Measurements from ENCODE around the gene ICAM3. TPM values are rescaled to one million over a fixed set of nuclear protein-coding genes. Genes with fewer than 3 reads are reported as not detected.

The ICAM3 gene
- total and polyA plus RNA-seq, 10 of the 15 experiments (the other 5 are each of a cell fraction or from before 2014, with no cell fraction given), result 5.5 to 152 (median 90.7) TPM

DNA sequence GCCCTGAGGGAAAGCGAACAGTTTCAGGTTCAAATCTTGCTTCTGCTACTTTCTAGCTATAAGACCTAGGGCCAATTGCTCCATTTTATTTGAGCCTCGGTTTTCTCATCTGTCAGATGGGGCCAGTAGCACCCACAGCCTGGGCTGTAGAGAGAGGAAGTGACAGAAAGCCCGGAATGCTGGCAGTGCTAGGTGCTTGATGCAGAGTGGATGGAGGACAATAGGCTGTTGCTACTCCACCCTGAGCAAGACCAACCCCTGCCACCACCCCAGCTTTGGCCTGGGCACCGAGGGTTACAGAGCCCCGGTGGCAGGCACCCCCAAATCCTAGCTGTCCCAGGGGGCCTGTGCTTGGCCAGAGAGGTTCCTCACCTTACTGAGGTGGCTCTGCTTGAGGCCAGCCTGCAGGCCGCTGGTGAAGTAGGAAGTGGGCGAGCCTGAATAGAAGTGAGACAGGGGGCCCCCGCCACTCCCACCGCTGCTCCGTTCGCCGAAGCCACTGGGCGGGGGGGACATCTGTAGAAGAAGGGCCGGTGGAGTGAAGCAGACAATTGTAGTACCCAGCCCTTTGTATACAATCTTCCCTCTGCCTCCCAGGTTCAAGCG is 21.5 kb downstream of the ICAM3 start (continued):
- no peak for TF ChIP-seq EED (IDR thresholded peaks at IDR 0.05; ENCODE audit: low read depth)
- TF ChIP-seq RELB (IDR thresholded peaks at IDR 0.05; ENCODE audit: low read depth), result no peak
- TF ChIP-seq, protein P1, sequence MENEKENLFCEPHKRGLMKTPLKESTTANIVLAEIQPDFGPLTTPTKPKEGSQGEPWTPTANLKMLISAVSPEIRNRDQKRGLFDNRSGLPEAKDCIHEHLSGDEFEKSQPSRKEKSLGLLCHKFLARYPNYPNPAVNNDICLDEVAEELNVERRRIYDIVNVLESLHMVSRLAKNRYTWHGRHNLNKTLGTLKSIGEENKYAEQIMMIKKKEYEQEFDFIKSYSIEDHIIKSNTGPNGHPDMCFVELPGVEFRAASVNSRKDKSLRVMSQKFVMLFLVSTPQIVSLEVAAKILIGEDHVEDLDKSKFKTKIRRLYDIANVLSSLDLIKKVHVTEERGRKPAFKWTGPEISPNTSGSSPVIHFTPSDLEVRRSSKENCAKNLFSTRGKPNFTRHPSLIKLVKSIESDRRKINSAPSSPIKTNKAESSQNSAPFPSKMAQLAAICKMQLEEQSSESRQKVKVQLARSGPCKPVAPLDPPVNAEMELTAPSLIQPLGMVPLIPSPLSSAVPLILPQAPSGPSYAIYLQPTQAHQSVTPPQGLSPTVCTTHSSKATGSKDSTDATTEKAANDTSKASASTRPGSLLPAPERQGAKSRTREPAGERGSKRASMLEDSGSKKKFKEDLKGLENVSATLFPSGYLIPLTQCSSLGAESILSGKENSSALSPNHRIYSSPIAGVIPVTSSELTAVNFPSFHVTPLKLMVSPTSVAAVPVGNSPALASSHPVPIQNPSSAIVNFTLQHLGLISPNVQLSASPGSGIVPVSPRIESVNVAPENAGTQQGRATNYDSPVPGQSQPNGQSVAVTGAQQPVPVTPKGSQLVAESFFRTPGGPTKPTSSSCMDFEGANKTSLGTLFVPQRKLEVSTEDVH (IDR thresholded peaks at IDR 0.05; ENCODE audit: low read depth, partially characterized antibody), result no peak
- TF ChIP-seq, protein P2, sequence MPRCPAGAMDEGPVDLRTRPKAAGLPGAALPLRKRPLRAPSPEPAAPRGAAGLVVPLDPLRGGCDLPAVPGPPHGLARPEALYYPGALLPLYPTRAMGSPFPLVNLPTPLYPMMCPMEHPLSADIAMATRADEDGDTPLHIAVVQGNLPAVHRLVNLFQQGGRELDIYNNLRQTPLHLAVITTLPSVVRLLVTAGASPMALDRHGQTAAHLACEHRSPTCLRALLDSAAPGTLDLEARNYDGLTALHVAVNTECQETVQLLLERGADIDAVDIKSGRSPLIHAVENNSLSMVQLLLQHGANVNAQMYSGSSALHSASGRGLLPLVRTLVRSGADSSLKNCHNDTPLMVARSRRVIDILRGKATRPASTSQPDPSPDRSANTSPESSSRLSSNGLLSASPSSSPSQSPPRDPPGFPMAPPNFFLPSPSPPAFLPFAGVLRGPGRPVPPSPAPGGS (IDR thresholded peaks at IDR 0.05; ENCODE audit: borderline replicate concordance, insufficient read depth, low read depth, low read length, poor library complexity, severe bottlenecking), result no peak
- TF ChIP-seq WRNIP1 (IDR thresholded peaks at IDR 0.05; ENCODE audit: borderline replicate concordance, low read depth, low read length), result no peak
